ENCODE results near the gene RDH12. TPM values are rescaled to one million over a fixed set of nuclear protein-coding genes. Genes with fewer than 3 reads are reported as not detected.
"Not testable (repeated sequence)": the region's sequence is repeated elsewhere in the genome, so short reads cannot be mapped to it uniquely, and the experiment has no call there.

Gene RDH12
- total RNA-seq, 1 experiment from 2014 or later, result not detected

DNA sequence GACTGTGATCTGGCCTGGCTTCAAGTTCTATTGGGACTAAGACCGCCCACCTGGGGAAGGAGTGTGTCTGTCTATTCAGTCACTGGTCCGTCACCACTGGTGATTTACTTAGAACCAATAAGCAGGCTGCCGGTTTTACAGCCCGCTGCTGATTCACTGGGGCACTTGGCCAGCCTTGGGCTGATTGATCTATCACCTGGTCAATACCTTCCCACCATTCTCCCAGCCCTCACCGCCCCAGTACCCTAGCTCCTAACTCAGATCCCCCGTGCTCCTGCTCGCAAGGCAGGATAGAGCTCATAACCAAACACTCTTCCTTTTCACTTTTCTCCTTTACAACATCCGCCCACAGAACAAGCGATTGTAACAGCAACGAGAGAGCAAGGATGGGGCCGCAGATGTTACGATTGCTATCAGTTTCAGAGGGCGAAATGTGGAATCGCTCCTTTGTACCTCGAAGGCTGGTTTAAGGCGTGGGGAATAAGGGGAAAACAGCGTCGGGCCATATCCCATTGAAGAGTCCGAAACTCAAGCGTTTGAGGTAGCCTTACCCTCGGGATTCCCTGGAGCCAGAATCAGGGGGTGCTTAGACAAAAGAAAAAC lies 6.8 kb upstream of the RDH12 start:
- Histone ChIP-seq H4K20me1 (ENCODE audit: insufficient read depth, low read depth, low read length) (0 out of 2 replicates have a peak, but pooled peaks cover 8% of the 10 kb centered on the region), H3K4me1 (ENCODE audit: low read length) (peaks cover 13% of the 10 kb centered on the region), H3K79me2 (ENCODE audit: low read length) (peaks cover 55% of the 10 kb centered on the region), H3K4me3 (ENCODE audit: low read length) (peak overlapping the region; percentile 86), H2AFZ (ENCODE audit: low read length) (peak overlapping the region; percentile 72), H3K4me2 (ENCODE audit: low read depth, low read length, poor library complexity, severe bottlenecking) (peak overlapping the region; percentile 87), H3K9ac (ENCODE audit: low read length) (peak overlapping the region; percentile 89), H3K9me3 (ENCODE audit: low read length) (no peaks in the 10 kb centered on the region), H3K36me3 (ENCODE audit: insufficient read depth, low read length) (peaks cover 36% of the 10 kb centered on the region), H3K27ac (ENCODE audit: low read length) (peak overlapping the region; percentile 88), H3K27me3 (ENCODE audit: low read length) (no peaks in the 10 kb centered on the region), H3K9me2 (replicated peaks; ENCODE audit: insufficient read depth, low read length) (no peaks in the 10 kb centered on the region)
- peak; percentile 95 for DNase-seq

DNA sequence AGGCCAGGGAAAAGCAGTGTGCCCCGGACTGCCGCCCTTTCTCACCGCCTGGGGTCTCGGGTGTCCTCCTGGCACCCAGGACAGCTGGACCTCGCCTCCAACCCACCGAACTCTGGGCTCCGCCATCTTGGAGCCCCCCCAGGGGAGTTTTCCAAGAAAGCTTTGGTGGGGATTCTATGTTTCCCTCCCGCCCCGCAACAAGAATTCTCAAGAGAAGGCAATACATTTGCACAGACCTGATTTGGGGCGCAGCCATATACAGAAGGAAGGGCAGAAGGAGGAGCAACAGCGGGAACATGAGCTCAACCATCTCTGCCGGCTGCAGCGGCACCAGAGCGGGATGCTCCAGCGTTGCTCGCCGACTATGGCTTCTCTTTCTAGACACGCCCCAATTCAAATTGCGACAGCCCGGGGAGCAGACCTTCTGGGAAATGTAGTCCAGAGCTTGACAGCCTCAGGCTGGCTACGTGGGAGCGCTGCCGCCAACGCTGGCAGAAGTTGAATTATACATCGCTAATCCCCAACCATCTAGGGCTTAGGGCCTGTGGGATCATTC lies 6.2 kb upstream of the RDH12 start, which contains the start of gene RDH11:
Gene RDH11 (minus strand): TSS at position 371 of the 556 bp plus-strand sequence. CDS start 61 bp downstream, at position 310.
- Histone ChIP-seq H3K4me2 (ENCODE audit: low read depth, low read length, poor library complexity, severe bottlenecking) (peak within 1 kb of the TSS; percentile 87), H4K20me1 (ENCODE audit: insufficient read depth, low read depth, low read length) (0 out of 2 replicates have a peak, but pooled peaks cover 8% of the 10 kb centered on the region), H3K79me2 (ENCODE audit: low read length) (peaks cover 50% of the 10 kb centered on the region), H3K4me1 (ENCODE audit: low read length) (peaks cover 13% of the 10 kb centered on the region), H3K9me3 (ENCODE audit: low read length) (no peaks in the 10 kb centered on the region), H3K27me3 (ENCODE audit: low read length) (no peaks in the 10 kb centered on the region), H3K4me3 (ENCODE audit: low read length) (peak within 1 kb of the TSS; percentile 86), H2AFZ (ENCODE audit: low read length) (peak within 1 kb of the TSS; percentile 72), H3K36me3 (ENCODE audit: insufficient read depth, low read length) (peaks cover 30% of the 10 kb centered on the region), H3K27ac (ENCODE audit: low read length) (peak within 1 kb of the TSS; percentile 88), H3K9ac (ENCODE audit: low read length) (peak within 1 kb of the TSS; percentile 89), H3K9me2 (replicated peaks; ENCODE audit: insufficient read depth, low read length) (no peaks in the 10 kb centered on the region)
- DNase-seq, result peak; percentile 97

DNA sequence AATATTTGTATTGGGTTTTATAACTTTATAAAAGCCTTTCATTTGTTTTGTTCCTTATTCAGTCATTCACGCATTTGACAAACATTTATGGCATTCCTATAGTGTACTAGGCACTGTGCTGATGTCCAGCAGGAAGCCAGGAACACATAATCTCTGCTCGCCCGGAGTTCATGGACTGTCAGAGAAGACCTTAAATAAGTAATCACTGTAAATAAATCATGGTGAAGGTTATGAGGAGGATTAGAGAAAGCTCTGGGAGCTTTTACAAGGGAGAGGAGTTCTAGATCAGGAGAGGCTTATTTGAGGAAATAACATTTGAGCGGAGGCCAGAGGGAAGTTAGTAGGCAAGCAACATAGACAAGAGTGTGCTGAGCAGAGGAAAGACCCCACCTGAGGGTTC lies 4.7 kb upstream of the RDH12 start:
- H3K4me1 ChIP-seq (ENCODE audit: low read length), result peaks cover 13% of the 10 kb centered on the region
- H3K27ac ChIP-seq (ENCODE audit: low read length), result no peak overlapping the region
- H3K9me3 ChIP-seq (ENCODE audit: low read length), result no peaks in the 10 kb centered on the region
- H4K20me1 ChIP-seq (ENCODE audit: insufficient read depth, low read depth, low read length), result 0 out of 2 replicates have a peak, but pooled peaks cover 8% of the 10 kb centered on the region
- no peak overlapping the region for H3K4me3 ChIP-seq (ENCODE audit: low read length)
- no peak for DNase-seq
- no peak overlapping the region for H3K4me2 ChIP-seq (ENCODE audit: low read depth, low read length, poor library complexity, severe bottlenecking)
- H3K9me2 ChIP-seq (replicated peaks; ENCODE audit: insufficient read depth, low read length), result no peaks in the 10 kb centered on the region
- H3K9ac ChIP-seq (ENCODE audit: low read length), result no peak overlapping the region
- peaks cover 15% of the 10 kb centered on the region for H3K36me3 ChIP-seq (ENCODE audit: insufficient read depth, low read length)
- 0 out of 2 replicates have a peak overlapping the region, but pooled peaks have one; percentile 1 for H2AFZ ChIP-seq (ENCODE audit: low read length)
- peaks cover 34% of the 10 kb centered on the region for H3K79me2 ChIP-seq (ENCODE audit: low read length)
- H3K27me3 ChIP-seq (ENCODE audit: low read length), result no peaks in the 10 kb centered on the region

DNA sequence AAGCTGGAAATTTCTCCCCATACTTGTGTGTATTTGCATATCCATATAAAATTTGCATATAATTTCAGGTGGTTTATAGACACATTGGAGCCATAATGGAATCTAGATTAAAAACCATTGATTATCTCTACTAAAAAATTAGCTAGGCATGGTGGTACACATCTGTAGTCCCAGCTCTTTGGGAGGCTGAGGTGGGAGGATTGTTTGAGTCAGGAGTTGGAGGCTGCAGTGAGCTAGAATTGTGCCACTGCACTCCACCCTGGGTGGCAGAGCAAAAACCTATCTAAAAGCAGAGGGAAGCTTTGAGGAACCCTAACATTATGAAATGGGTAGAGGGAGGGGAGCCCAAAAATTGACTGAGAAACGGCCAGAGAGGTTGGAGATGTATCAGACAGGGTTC lies 3.5 kb upstream of the RDH12 start:
- H3K79me2 ChIP-seq (ENCODE audit: low read length), result peaks cover 23% of the 10 kb centered on the region
- no peaks in the 10 kb centered on the region for H3K9me2 ChIP-seq (replicated peaks; ENCODE audit: insufficient read depth, low read length)
- H3K4me3 ChIP-seq (ENCODE audit: low read length), result no peak overlapping the region
- H3K4me1 ChIP-seq (ENCODE audit: low read length), result peaks cover 13% of the 10 kb centered on the region
- no peak overlapping the region for H3K27ac ChIP-seq (ENCODE audit: low read length)
- H3K27me3 ChIP-seq (ENCODE audit: low read length), result no peaks in the 10 kb centered on the region
- H3K36me3 ChIP-seq (ENCODE audit: insufficient read depth, low read length), result peaks cover 3% of the 10 kb centered on the region; the same call in 1 of the 2 replicates
- H2AFZ ChIP-seq (ENCODE audit: low read length), result no peak overlapping the region
- no peaks in the 10 kb centered on the region for H3K9me3 ChIP-seq (ENCODE audit: low read length)
- H3K9ac ChIP-seq (ENCODE audit: low read length), result no peak overlapping the region
- H4K20me1 ChIP-seq (ENCODE audit: insufficient read depth, low read depth, low read length), result 0 out of 2 replicates have a peak, but pooled peaks cover 4% of the 10 kb centered on the region
- no peak overlapping the region for H3K4me2 ChIP-seq (ENCODE audit: low read depth, low read length, poor library complexity, severe bottlenecking)
- no peak for DNase-seq

DNA sequence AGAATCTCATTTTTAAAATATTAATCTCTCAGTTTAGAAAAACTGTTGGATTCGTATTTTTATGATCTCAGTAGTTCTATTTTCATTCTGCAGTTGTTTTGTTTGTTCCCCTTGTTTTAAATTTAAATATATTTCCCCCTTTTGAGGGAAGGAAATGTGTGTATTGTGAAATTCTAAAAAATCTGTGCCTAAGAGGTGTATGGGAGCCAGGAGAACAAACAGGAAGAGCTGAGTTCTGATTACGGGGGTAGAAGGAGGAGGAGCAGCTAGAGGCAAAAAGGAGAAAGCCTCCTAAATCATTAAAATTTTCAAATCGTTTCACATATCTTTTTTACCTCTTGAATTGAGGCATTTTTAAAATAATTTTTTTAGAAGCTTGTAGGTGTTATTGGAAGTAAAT lies 2.3 kb downstream of the RDH12 start:
- H3K4me2 ChIP-seq (ENCODE audit: low read depth, low read length, poor library complexity, severe bottlenecking), result no peak overlapping the region
- no peaks in the 10 kb centered on the region for H3K9me2 ChIP-seq (replicated peaks; ENCODE audit: insufficient read depth, low read length)
- H3K79me2 ChIP-seq (ENCODE audit: low read length), result no peaks in the 10 kb centered on the region
- H4K20me1 ChIP-seq (ENCODE audit: insufficient read depth, low read depth, low read length), result no peaks in the 10 kb centered on the region
- H3K4me1 ChIP-seq (ENCODE audit: low read length), result peaks cover 3% of the 10 kb centered on the region; the same call in 1 of the 2 replicates
- no peaks in the 10 kb centered on the region for H3K27me3 ChIP-seq (ENCODE audit: low read length)
- no peaks in the 10 kb centered on the region for H3K36me3 ChIP-seq (ENCODE audit: insufficient read depth, low read length)
- no peak overlapping the region for H3K9ac ChIP-seq (ENCODE audit: low read length)
- no peak overlapping the region for H3K4me3 ChIP-seq (ENCODE audit: low read length)
- no peak for DNase-seq
- 0 out of 2 replicates have a peak, but pooled peaks cover 2% of the 10 kb centered on the region for H3K9me3 ChIP-seq (ENCODE audit: low read length)
- H3K27ac ChIP-seq (ENCODE audit: low read length), result no peak overlapping the region
- H2AFZ ChIP-seq (ENCODE audit: low read length), result peak overlapping the region; percentile 30; the same call in 1 of the 2 replicates

DNA sequence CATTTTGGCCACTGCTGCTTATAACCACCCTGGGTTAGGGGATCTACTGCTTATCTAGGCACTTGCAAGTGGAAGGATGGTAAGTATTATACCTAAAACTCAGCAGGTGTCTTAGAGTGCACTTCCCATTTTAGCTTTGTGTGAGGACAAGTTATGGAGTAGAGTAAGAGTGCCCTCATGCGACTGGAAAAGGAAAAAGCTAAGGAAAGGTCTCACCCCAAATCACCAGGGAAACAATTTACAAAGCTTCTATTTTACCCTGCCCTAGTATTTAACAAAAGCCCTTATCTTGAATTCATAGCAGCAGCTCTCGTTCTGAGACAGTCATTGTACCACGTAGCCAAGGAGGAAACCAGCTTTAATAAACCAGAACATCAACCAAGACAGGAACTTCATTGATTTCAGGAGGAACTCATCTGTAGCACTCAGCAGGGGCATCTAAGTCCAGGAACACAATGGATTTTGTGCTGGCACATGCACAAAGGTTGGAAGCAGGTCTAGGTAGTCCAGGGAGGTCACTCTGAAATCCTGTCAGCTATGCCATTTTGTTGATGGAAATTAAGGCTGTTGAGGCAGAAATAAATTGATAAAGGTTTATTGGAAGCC lies 2.9 kb downstream of the RDH12 start:
- H3K4me2 ChIP-seq (ENCODE audit: low read depth, low read length, poor library complexity, severe bottlenecking), result no peak overlapping the region
- H3K79me2 ChIP-seq (ENCODE audit: low read length), result no peaks in the 10 kb centered on the region
- H3K9me2 ChIP-seq (replicated peaks; ENCODE audit: insufficient read depth, low read length), result no peaks in the 10 kb centered on the region
- peak; percentile 93 for DNase-seq
- no peak overlapping the region for H3K9ac ChIP-seq (ENCODE audit: low read length)
- no peaks in the 10 kb centered on the region for H3K36me3 ChIP-seq (ENCODE audit: insufficient read depth, low read length)
- no peak overlapping the region for H3K27ac ChIP-seq (ENCODE audit: low read length)
- peaks cover 3% of the 10 kb centered on the region; the same call in 1 of the 2 replicates for H3K4me1 ChIP-seq (ENCODE audit: low read length)
- no peak overlapping the region for H2AFZ ChIP-seq (ENCODE audit: low read length)
- H3K9me3 ChIP-seq (ENCODE audit: low read length), result peaks cover 5% of the 10 kb centered on the region
- H3K27me3 ChIP-seq (ENCODE audit: low read length), result no peaks in the 10 kb centered on the region
- no peaks in the 10 kb centered on the region for H4K20me1 ChIP-seq (ENCODE audit: insufficient read depth, low read depth, low read length)
- no peak overlapping the region for H3K4me3 ChIP-seq (ENCODE audit: low read length)

DNA sequence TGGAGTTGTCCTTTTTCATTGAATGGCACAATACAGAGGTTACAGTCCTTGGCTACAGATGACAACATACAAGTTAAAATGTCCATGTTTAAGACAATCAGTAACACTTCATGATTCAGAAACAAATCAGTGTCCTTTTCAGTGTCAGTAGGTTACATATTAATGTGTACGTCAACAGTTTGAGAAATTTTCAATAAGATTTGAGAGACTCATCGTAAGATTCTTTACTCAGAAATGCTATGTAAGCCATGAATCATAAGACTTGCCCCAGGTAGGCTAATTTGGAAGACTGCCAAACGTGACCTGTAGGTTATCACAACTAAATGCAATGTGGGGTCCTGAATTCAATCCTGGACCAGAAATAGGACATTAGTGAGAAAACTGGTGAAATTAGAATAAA lies 3.5 kb downstream of the RDH12 start:
- Histone ChIP-seq H3K27ac (ENCODE audit: low read length) (no peak overlapping the region), H2AFZ (ENCODE audit: low read length) (no peak overlapping the region), H3K4me3 (ENCODE audit: low read length) (no peak overlapping the region), H3K9me2 (replicated peaks; ENCODE audit: insufficient read depth, low read length) (no peaks in the 10 kb centered on the region), H3K9me3 (ENCODE audit: low read length) (peaks cover 10% of the 10 kb centered on the region), H3K4me1 (ENCODE audit: low read length) (peaks cover 3% of the 10 kb centered on the region; the same call in 1 of the 2 replicates), H3K27me3 (ENCODE audit: low read length) (no peaks in the 10 kb centered on the region), H3K9ac (ENCODE audit: low read length) (no peak overlapping the region), H3K4me2 (ENCODE audit: low read depth, low read length, poor library complexity, severe bottlenecking) (no peak overlapping the region), H3K36me3 (ENCODE audit: insufficient read depth, low read length) (no peaks in the 10 kb centered on the region), H3K79me2 (ENCODE audit: low read length) (no peaks in the 10 kb centered on the region), H4K20me1 (ENCODE audit: insufficient read depth, low read depth, low read length) (no peaks in the 10 kb centered on the region)
- no peak for DNase-seq

DNA sequence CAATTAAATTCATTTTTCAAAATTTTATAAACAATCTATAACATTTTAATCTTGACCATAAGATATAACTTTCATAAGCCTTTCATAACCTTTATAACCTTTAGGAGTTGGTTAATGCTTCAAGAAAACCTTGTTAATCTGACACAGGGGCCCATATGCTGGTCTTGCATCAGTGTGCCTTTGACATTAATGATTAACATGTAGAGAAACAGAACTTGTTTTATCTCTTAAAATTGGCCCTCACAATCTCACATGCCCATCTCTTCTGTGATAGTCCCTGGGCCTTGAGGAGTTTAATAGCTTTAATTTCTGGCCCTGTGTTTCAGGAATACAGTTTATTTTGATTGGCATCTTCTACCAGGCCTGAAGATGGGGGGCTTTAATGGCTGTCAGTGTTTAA lies 7.7 kb downstream of the RDH12 start:
- not testable (repeated sequence) for H3K27ac ChIP-seq (ENCODE audit: low read length); DNase-seq; H3K9me3 ChIP-seq (ENCODE audit: low read length); H4K20me1 ChIP-seq (ENCODE audit: insufficient read depth, low read depth, low read length); H3K4me1 ChIP-seq (ENCODE audit: low read length); H2AFZ ChIP-seq (ENCODE audit: low read length); H3K4me2 ChIP-seq (ENCODE audit: low read depth, low read length, poor library complexity, severe bottlenecking); H3K36me3 ChIP-seq (ENCODE audit: insufficient read depth, low read length); H3K79me2 ChIP-seq (ENCODE audit: low read length); H3K9ac ChIP-seq (ENCODE audit: low read length); H3K9me2 ChIP-seq (replicated peaks; ENCODE audit: insufficient read depth, low read length); H3K4me3 ChIP-seq (ENCODE audit: low read length); H3K27me3 ChIP-seq (ENCODE audit: low read length)

All from Karpas-422 (cell line).